Endometrial microvascular endothelial cells (primary cell): ENCODE data around the gene MEIS2. TPM values are rescaled to one million over a fixed set of nuclear protein-coding genes. Genes with fewer than 3 reads are reported as not detected.

Experiments used
- in situ Hi-C: cut with HindIII; loops from 2 replicates; pipeline ENCODE4 v1.10.0; 2017; ENCODE audit warnings: low sequenced_read_pairs, low pct_unique_long_range_greater_than_20kb; ENCODE audit errors: inconsistent ontology term
- total RNA-seq: library from RNA; depleted of rRNA; stranded (reverse); fragments of >200 nt; gene quantifications from one replicate; pipeline ENCODE4 v1.2.3, GENCODE V29; 2015; ENCODE audit errors: inconsistent ontology term

The MEIS2 gene
- total RNA-seq, 1 donor from 2014 or later: 40.9 TPM

DNA sequence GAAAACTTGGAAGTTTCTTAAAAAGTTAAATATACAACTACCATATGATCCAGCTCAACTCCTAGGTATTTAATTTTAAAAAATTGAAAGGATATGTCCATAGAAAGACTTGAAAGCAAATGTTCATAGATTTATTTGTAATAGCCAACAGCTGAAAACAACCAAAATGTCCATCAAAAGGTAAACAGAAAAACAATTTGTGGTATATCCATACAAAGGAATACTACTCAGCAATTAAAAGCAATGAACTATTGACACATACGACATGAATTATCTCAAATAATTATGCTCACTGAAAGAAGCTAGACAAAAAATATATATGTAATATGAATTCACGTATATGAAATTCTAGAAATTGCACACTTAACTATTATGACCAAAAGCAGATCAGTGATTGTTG lies 249.5 kb downstream of the MEIS2 start:
- in situ Hi-C loops: no loop called here

DNA sequence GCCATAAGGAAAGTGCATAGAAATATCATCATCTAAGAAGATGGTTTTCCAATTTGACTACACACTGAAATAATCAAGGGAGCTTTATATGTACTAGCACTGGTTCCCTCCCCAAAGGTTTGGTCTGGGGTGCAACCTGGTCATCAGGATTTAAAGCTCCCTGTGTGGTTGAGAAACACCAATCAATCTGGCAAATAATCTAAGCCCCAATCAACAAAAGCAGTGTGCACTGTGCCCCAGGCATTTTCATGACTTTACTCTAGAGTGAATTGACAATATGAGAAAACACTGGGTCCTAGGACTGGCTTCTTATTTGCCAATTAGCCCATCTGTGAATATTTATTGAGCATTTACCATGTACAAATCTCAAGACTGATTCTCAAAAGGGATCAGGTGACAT lies 255.1 kb downstream of the MEIS2 start:
- in situ Hi-C loops: no loop called here

DNA sequence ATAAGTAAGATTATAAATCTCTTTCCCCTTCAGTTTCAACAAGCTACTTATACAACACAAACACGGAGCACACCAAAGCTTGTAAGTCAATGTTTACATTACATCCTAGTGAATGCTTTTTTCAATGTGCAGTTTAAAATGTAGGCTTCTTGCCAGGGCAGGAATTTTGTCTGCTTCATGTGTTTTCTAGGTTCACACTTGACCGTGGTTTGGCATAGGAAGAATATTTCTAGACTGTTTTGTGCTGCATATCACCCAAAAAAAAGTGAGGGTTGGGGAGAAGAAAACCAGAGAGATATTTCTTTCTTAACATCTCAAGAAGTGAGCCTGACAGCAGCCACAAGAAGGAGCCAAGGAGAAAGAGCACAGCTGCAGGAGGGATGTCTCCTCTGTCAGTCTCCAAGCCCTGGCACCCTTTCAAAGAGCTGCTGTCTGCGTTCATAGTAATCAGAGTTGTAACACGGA lies 255.8 kb downstream of the MEIS2 start:
- in situ Hi-C loops: no loop called here

DNA sequence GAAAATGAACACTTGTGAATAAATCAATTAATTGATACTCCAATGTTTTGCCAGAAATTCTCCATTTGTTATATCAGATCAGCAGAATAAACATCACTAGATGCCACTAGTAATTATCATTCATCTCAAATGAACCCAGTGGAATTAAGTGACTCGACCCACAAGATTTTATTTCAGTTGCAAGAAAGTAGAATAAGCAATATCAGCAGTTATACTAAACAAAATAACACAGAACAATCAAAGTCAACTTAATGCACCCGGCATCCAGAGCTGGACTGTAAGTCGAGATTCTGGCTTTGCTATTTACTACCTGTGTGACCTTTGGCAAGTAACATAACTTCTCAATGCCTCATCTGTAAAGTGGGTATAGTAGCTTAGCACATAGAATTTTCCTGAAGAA lies 256.5 kb downstream of the MEIS2 start:
- in situ Hi-C loops: no loop called here

DNA sequence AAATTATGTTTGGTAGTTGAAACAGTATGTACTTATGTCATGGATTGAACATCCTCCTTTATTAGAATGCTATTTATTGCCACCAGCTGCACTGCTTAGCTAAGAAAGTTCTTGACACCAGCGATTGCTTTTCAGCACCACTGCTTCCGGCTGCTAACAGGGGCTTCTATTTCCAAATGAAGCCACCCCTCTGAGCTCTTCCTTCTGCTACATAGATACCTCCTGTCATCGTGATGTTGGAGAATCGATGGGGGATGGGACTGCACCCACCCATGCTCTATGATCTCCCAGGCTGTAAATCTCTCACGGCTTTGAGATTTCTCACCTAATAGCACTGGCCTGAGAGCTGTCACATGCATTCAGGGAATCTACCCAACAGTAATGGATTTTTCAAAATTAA lies 259.2 kb downstream of the MEIS2 start:
- in situ Hi-C loops: no loop called here
